ENCODE measurements around the gene ANK2. TPM values are rescaled to one million over a fixed set of nuclear protein-coding genes. Genes with fewer than 3 reads are reported as not detected.

The ANK2 gene
- total RNA-seq, 1 experiment from 2014 or later: 5.6 TPM

DNA sequence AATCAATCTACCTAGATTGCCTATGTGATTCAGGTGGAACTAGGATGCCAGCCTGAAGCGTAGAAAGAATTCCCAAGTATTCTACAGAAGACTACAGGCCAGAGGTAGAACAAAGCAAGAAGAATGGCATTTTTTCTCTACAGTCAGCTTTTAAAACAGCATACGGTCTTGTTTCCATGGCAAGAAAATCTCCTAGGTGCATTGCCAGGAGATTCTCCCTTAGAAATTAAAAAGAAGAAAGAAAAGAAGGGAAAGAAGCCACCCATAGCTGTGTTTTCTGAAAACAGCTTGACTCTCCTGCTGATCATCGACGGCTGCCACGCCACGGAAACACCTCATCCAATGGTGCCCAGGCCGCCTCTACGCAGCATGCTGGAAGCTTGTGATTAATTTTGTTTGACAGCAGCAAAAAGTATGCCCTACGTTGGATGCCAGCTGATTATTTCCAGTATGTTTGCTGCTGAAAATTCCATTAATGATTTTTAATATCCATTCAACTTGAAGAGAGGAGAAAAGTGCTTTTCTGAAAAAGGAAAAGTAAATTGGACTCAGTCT is 24.1 kb downstream of the ANK2 start:
- Histone ChIP-seq H3K4me1 (ENCODE audit: control insufficient read depth in 1 of 2, insufficient read depth in 2 of 2, low read length in 2 of 2) (peaks cover 0 to 8% of the 10 kb centered on the region in 2 experiments; a peak in 1 of 4 replicates), H3K4me3 (replicated peaks in 1 of 2; ENCODE audit: low read depth in 1 of 2, low read length in 2 of 2) (no peak overlapping the region), H4K20me1 (ENCODE audit: insufficient read depth) (no peaks in the 10 kb centered on the region), H2AFZ (ENCODE audit: low read depth, low read length, poor library complexity, severe bottlenecking) (no peak overlapping the region), H3K27me3 (ENCODE audit: insufficient read depth, low read length) (no peaks in the 10 kb centered on the region), H3K79me2 (ENCODE audit: insufficient read depth, low read length) (no peaks in the 10 kb centered on the region), H3K9ac (ENCODE audit: low read length) (no peak overlapping the region), H3K9me2 (ENCODE audit: insufficient read depth) (no peaks in the 10 kb centered on the region), H3K9me3 (ENCODE audit: control insufficient read depth in 1 of 2, insufficient read depth in 1 of 2, low read depth in 1 of 2, low read length in 2 of 2) (no peaks in the 10 kb centered on the region), H3K27ac (ENCODE audit: low read depth, low read length) (no peak overlapping the region), H3K36me3 (ENCODE audit: control insufficient read depth in 1 of 2, insufficient read depth in 2 of 2, low read length in 2 of 2) (no peaks in the 10 kb centered on the region), H3K4me2 (ENCODE audit: low read length) (no peak overlapping the region)
- TF ChIP-seq YY1 (IDR thresholded peaks at IDR 0.05; ENCODE audit: extremely low read depth, insufficient replicate concordance, low read depth, low read length) (no peak), ELF1 (IDR thresholded peaks at IDR 0.05; ENCODE audit: borderline replicate concordance, low read depth) (no peak), JUND (IDR thresholded peaks at IDR 0.05) (no peak), EZH2 (IDR thresholded peaks at IDR 0.05) (no peak), RAD21 (IDR thresholded peaks at IDR 0.05; ENCODE audit: low read depth) (no peak), EGR1 (IDR thresholded peaks at IDR 0.05; ENCODE audit: low read depth) (no peak), ZFX (IDR thresholded peaks at IDR 0.05) (no peak), FOSL1 (IDR thresholded peaks at IDR 0.05; ENCODE audit: low read depth) (no peak), SRF (IDR thresholded peaks at IDR 0.05; ENCODE audit: low read depth) (no peak), EZH2phosphoT487 (IDR thresholded peaks at IDR 0.05; ENCODE audit: borderline replicate concordance) (no peak), TCF7L2 (IDR thresholded peaks at IDR 0.05; ENCODE audit: borderline replicate concordance, extremely low read depth, insufficient read depth, insufficient read length) (no peak), SP1 (IDR thresholded peaks at IDR 0.05; ENCODE audit: low read depth) (no peak)
- TF ChIP-seq, protein P1, sequence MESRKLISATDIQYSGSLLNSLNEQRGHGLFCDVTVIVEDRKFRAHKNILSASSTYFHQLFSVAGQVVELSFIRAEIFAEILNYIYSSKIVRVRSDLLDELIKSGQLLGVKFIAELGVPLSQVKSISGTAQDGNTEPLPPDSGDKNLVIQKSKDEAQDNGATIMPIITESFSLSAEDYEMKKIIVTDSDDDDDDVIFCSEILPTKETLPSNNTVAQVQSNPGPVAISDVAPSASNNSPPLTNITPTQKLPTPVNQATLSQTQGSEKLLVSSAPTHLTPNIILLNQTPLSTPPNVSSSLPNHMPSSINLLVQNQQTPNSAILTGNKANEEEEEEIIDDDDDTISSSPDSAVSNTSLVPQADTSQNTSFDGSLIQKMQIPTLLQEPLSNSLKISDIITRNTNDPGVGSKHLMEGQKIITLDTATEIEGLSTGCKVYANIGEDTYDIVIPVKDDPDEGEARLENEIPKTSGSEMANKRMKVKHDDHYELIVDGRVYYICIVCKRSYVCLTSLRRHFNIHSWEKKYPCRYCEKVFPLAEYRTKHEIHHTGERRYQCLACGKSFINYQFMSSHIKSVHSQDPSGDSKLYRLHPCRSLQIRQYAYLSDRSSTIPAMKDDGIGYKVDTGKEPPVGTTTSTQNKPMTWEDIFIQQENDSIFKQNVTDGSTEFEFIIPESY (IDR thresholded peaks at IDR 0.05; ENCODE audit: extremely low read depth, insufficient replicate concordance, low read length): no peak
- TF ChIP-seq, protein P2, sequence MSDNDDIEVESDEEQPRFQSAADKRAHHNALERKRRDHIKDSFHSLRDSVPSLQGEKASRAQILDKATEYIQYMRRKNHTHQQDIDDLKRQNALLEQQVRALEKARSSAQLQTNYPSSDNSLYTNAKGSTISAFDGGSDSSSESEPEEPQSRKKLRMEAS (IDR thresholded peaks at IDR 0.05): no peak
- TF ChIP-seq, protein P3, sequence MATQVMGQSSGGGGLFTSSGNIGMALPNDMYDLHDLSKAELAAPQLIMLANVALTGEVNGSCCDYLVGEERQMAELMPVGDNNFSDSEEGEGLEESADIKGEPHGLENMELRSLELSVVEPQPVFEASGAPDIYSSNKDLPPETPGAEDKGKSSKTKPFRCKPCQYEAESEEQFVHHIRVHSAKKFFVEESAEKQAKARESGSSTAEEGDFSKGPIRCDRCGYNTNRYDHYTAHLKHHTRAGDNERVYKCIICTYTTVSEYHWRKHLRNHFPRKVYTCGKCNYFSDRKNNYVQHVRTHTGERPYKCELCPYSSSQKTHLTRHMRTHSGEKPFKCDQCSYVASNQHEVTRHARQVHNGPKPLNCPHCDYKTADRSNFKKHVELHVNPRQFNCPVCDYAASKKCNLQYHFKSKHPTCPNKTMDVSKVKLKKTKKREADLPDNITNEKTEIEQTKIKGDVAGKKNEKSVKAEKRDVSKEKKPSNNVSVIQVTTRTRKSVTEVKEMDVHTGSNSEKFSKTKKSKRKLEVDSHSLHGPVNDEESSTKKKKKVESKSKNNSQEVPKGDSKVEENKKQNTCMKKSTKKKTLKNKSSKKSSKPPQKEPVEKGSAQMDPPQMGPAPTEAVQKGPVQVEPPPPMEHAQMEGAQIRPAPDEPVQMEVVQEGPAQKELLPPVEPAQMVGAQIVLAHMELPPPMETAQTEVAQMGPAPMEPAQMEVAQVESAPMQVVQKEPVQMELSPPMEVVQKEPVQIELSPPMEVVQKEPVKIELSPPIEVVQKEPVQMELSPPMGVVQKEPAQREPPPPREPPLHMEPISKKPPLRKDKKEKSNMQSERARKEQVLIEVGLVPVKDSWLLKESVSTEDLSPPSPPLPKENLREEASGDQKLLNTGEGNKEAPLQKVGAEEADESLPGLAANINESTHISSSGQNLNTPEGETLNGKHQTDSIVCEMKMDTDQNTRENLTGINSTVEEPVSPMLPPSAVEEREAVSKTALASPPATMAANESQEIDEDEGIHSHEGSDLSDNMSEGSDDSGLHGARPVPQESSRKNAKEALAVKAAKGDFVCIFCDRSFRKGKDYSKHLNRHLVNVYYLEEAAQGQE (IDR thresholded peaks at IDR 0.05; ENCODE audit: low read depth): no peak
- no TSS peak for BruUV-seq (replicated peaks)
- DNase-seq (ENCODE audit: low read depth, low spot score) (no peak), ATAC-seq (no peak)
- ChIA-PET CTCF (no interaction called here), POLR2A (no interaction called here), RAD21 (ENCODE audit: low non-redundant PET in 1 of 2, low total read pairs in 2 of 2, uncharacterized antibody in 2 of 2, unreplicated experiment in 2 of 2) (no interaction called here)
- intact Hi-C loops (cut with micrococcal nuclease): no loop called here
